ENCODE results near the gene SPOCK3. TPM values are rescaled to one million over a fixed set of nuclear protein-coding genes. Genes with fewer than 3 reads are reported as not detected.

SPOCK3 gene
- total and polyA plus RNA-seq, 2 of the 13 experiments (the other 11 are each of a cell fraction or from before 2014, with no cell fraction given): not detected

DNA sequence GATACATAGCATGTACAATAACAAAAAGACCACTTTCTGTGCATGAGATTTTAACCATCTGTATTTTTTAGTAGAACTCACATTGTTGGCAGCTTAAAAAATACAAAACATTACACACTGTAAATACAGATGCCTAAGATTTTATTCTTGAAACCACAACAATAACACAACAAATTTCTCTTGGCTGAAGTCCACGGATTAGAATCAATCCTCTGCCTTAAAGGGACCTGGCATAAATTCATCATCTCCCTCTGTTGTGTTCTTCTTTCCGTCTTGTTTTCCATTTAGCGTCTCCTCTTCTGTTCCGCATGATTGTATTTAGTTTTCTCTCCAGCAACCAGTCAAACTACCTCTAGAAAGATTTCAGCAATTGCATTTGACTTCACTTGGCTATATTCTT is 231.0 kb downstream of the SPOCK3 start:
- 59% methylated on average over 4 of the region's 4 CpGs for WGBS (ENCODE audit: low lambda C conversion rate)
- Histone ChIP-seq H3K9me3 (ENCODE audit: low read length) (no peaks in the 10 kb centered on the region), H3K4me3 (replicated peaks in 1 of 3; ENCODE audit: insufficient read depth in 1 of 3, low read depth in 2 of 3, low read length in 3 of 3) (no peak overlapping the region), H2AFZ (ENCODE audit: low read length) (no peak overlapping the region), H3K9ac (ENCODE audit: insufficient read depth, low read depth, low read length) (no peak overlapping the region), H3K79me2 (ENCODE audit: insufficient read depth, low read length) (no peaks in the 10 kb centered on the region), H3K4me2 (ENCODE audit: low read depth, low read length) (no peak overlapping the region), H4K20me1 (ENCODE audit: insufficient read depth, low read length) (no peaks in the 10 kb centered on the region), H3K4me1 (ENCODE audit: insufficient read depth, low read length) (no peaks in the 10 kb centered on the region), H3K36me3 (replicated peaks in 1 of 2; ENCODE audit: control insufficient read depth in 1 of 2, insufficient read depth in 2 of 2, low read length in 2 of 2) (no peaks in the 10 kb centered on the region), H3K27me3 (ENCODE audit: control insufficient read depth in 1 of 2, insufficient read depth in 2 of 2, low read length in 2 of 2) (no peaks in the 10 kb centered on the region), H3K27ac (ENCODE audit: extremely low read length, insufficient read depth, low read length) (no peak overlapping the region)
- ChIA-PET POLR2A (no interaction called here), CTCF (ENCODE audit: low intra/inter-chr PET ratio, low total read pairs) (no interaction called here)
- no peak for DNase-seq (ENCODE audit: low spot score)
- TF ChIP-seq, protein P1, sequence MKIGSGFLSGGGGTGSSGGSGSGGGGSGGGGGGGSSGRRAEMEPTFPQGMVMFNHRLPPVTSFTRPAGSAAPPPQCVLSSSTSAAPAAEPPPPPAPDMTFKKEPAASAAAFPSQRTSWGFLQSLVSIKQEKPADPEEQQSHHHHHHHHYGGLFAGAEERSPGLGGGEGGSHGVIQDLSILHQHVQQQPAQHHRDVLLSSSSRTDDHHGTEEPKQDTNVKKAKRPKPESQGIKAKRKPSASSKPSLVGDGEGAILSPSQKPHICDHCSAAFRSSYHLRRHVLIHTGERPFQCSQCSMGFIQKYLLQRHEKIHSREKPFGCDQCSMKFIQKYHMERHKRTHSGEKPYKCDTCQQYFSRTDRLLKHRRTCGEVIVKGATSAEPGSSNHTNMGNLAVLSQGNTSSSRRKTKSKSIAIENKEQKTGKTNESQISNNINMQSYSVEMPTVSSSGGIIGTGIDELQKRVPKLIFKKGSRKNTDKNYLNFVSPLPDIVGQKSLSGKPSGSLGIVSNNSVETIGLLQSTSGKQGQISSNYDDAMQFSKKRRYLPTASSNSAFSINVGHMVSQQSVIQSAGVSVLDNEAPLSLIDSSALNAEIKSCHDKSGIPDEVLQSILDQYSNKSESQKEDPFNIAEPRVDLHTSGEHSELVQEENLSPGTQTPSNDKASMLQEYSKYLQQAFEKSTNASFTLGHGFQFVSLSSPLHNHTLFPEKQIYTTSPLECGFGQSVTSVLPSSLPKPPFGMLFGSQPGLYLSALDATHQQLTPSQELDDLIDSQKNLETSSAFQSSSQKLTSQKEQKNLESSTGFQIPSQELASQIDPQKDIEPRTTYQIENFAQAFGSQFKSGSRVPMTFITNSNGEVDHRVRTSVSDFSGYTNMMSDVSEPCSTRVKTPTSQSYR (CRISPR knock-in tag; IDR thresholded peaks at IDR 0.05; ENCODE audit: borderline replicate concordance): no peak
- TF ChIP-seq ZFP41 (CRISPR knock-in tag; IDR thresholded peaks at IDR 0.05; ENCODE audit: borderline replicate concordance): no peak
- TF ChIP-seq ZNF296 (CRISPR knock-in tag; conservative IDR thresholded peaks at IDR 0.05): no peak
- TF ChIP-seq, protein P2, sequence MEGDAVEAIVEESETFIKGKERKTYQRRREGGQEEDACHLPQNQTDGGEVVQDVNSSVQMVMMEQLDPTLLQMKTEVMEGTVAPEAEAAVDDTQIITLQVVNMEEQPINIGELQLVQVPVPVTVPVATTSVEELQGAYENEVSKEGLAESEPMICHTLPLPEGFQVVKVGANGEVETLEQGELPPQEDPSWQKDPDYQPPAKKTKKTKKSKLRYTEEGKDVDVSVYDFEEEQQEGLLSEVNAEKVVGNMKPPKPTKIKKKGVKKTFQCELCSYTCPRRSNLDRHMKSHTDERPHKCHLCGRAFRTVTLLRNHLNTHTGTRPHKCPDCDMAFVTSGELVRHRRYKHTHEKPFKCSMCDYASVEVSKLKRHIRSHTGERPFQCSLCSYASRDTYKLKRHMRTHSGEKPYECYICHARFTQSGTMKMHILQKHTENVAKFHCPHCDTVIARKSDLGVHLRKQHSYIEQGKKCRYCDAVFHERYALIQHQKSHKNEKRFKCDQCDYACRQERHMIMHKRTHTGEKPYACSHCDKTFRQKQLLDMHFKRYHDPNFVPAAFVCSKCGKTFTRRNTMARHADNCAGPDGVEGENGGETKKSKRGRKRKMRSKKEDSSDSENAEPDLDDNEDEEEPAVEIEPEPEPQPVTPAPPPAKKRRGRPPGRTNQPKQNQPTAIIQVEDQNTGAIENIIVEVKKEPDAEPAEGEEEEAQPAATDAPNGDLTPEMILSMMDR (CRISPR knock-in tag; IDR thresholded peaks at IDR 0.05): no peak
- TF ChIP-seq, protein P3, sequence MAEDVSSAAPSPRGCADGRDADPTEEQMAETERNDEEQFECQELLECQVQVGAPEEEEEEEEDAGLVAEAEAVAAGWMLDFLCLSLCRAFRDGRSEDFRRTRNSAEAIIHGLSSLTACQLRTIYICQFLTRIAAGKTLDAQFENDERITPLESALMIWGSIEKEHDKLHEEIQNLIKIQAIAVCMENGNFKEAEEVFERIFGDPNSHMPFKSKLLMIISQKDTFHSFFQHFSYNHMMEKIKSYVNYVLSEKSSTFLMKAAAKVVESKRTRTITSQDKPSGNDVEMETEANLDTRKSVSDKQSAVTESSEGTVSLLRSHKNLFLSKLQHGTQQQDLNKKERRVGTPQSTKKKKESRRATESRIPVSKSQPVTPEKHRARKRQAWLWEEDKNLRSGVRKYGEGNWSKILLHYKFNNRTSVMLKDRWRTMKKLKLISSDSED (CRISPR knock-in tag; IDR thresholded peaks at IDR 0.05): no peak
- no peak for TF ChIP-seq KLF9 (CRISPR knock-in tag; IDR thresholded peaks at IDR 0.05; ENCODE audit: low read depth)
- in situ Hi-C loops (cut with HindIII; ENCODE audit: extremely low pct_ligation_motif_present, low pct_unique_long_range_greater_than_20kb) (loop anchor here (25.0 kb wide), 1 partner anchor 1084 kb away; the partner anchor contains the start of gene ANXA10), intact Hi-C loops (cut with micrococcal nuclease; ENCODE audit: unreplicated experiment) (no loop called here)
- no TSS peak for BruUV-seq (replicated peaks)
- no peak for FAIRE-seq
- ATAC-seq: no peak
